Prostate gland (tissue), 2 donors: ENCODE results near the gene GARIN3. TPM values are rescaled to one million over a fixed set of nuclear protein-coding genes. Genes with fewer than 3 reads are reported as not detected.

Experiments used
- DNase-seq: peaks from one replicate; pipeline ENCODE4 v3.0.0-alpha.2; 2019; ENCODE audit warnings: low spot score
- H3K27ac ChIP-seq, 2 donors: fragments of 200-600 bp; sonication (generic); 2 replicates each; pipeline ENCODE4 v1.5.1; 2017 to 2019
- H3K27me3 ChIP-seq: fragments of 200-600 bp; sonication (generic); replicated peaks from 2 replicates; pipeline ENCODE4 v1.5.1; 2019; ENCODE audit not compliant: insufficient read depth
- H3K36me3 ChIP-seq, 2 donors: fragments of 200-600 bp; sonication (generic); 1 replicate in 1 of 2; 2 replicates in 1 of 2; pipeline versions ENCODE4 v1.5.1 to v1.8.1; 2017 to 2019
- H3K4me1 ChIP-seq: fragments of 200-600 bp; sonication (generic); replicated peaks from 2 replicates; pipeline ENCODE4 v1.5.1; 2019
- H3K4me3 ChIP-seq, 2 donors: fragments of 200-600 bp; sonication (generic); 2 replicates each; pipeline ENCODE4 v1.5.1; 2017 to 2019
- H3K9me3 ChIP-seq: fragments of 200-600 bp; sonication (generic); 2 replicates; pipeline ENCODE4 v1.5.1; 2017
- CTCF ChIP-seq, 4 experiments: fragments of 200-600 bp in 2 of 4; fragments of 450-650 bp in 2 of 4; sonication (generic) in 2 of 4; IDR thresholded peaks; 1 replicate in 3 of 4; 2 replicates in 1 of 4; pipeline ENCODE4 v1.5.1; 2016 to 2019; ENCODE audit warnings: antibody characterized with exemption in 4 of 4, mild to moderate bottlenecking in 2 of 4, moderate library complexity in 2 of 4
- POLR2A ChIP-seq: fragments of 450-650 bp; IDR thresholded peaks from one replicate; pipeline ENCODE4 v1.6.1; 2016; ENCODE audit warnings: antibody characterized with exemption, mild to moderate bottlenecking
- POLR2AphosphoS5 ChIP-seq: sonication (generic); formaldehyde crosslinking; IDR thresholded peaks from one replicate; pipeline ENCODE4 v1.6.1; 2017; ENCODE audit warnings: antibody characterized with exemption
- WGBS: methylation state at CpG from one replicate; pipeline ENCODE4 v1.1.5; 2018; 5-methylcytosine and 5-hydroxymethylcytosine counted together
- intact Hi-C: fragments of 100-400 bp; cut with DNase I; formaldehyde crosslinking; loops from one replicate; pipeline ENCODE4 v1.14.2; 2022
- total RNA-seq, 2 donors: library from RNA; depleted of rRNA; stranded (reverse); fragments of >200 nt; gene quantifications; one replicate each; pipeline ENCODE4 v1.1.0, GENCODE V29; 2016

The GARIN3 gene
- total RNA-seq, 2 donors from 2014 or later = 0.97 TPM; not detected in 1

GRCh38 chr5:157116483-157116954, 49.5 kb downstream of the GARIN3 start:
- Histone ChIP-seq H3K9me3 (no peaks in the 10 kb centered on the region), H3K4me1 (no peaks in the 10 kb centered on the region), H3K27ac (no peak overlapping the region), H3K27me3 (no peaks in the 10 kb centered on the region), H3K36me3 (no peaks in the 10 kb centered on the region), H3K4me3 (no peak overlapping the region)
- TF ChIP-seq CTCF (IDR thresholded peaks at IDR 0.05) = no peak
- TF ChIP-seq POLR2A = no peak
- TF ChIP-seq POLR2AphosphoS5 = no peak
- 68% methylated on average over 6 of the region's 6 CpGs for WGBS
- DNase-seq = no peak
- intact Hi-C loops = no loop called here

- H3K4me3 ChIP-seq = no peak overlapping the region
- WGBS = 72% methylated on average over 1 of the region's 1 CpG
- intact Hi-C loops = no loop called here
- DNase-seq = no peak
- H3K36me3 ChIP-seq = no peaks in the 10 kb centered on the region
- H3K4me1 ChIP-seq = no peaks in the 10 kb centered on the region
- H3K27ac ChIP-seq = no peak overlapping the region
- no peaks in the 10 kb centered on the region for H3K27me3 ChIP-seq
- no peaks in the 10 kb centered on the region for H3K9me3 ChIP-seq
- no peak for TF ChIP-seq CTCF (IDR thresholded peaks at IDR 0.05)
Observed at GRCh38 chr5:157115502-157115901, 50.6 kb downstream of the GARIN3 start.

GRCh38 chr5:157115012-157115411, 51.1 kb downstream of the GARIN3 start:
- no peaks in the 10 kb centered on the region for H3K36me3 ChIP-seq
- no peaks in the 10 kb centered on the region for H3K4me1 ChIP-seq
- TF ChIP-seq POLR2A = no peak
- no peak for TF ChIP-seq CTCF (IDR thresholded peaks at IDR 0.05)
- no peak for TF ChIP-seq POLR2AphosphoS5
- no peak for DNase-seq
- H3K27ac ChIP-seq = no peak overlapping the region
- intact Hi-C loops = no loop called here
- no peaks in the 10 kb centered on the region for H3K27me3 ChIP-seq
- no peaks in the 10 kb centered on the region for H3K9me3 ChIP-seq
- no peak overlapping the region for H3K4me3 ChIP-seq

- intact Hi-C loops = no loop called here
- Histone ChIP-seq H3K36me3 (no peaks in the 10 kb centered on the region), H3K4me3 (no peak overlapping the region), H3K4me1 (no peaks in the 10 kb centered on the region), H3K27me3 (no peaks in the 10 kb centered on the region), H3K9me3 (no peaks in the 10 kb centered on the region), H3K27ac (no peak overlapping the region)
- WGBS = 33% methylated on average over 5 of the region's 5 CpGs
- TF ChIP-seq POLR2A = no peak
- no peak for TF ChIP-seq POLR2AphosphoS5
- TF ChIP-seq CTCF (IDR thresholded peaks at IDR 0.05) = no peak
- DNase-seq = no peak
Observed at GRCh38 chr5:157113002-157113401, 53.1 kb downstream of the GARIN3 start.

Other genes starting within 250 kb of the GARIN3 start
- gene TIMD4, start 203.0 kb downstream of the GARIN3 start, total RNA-seq = 1 to 10 TPM; 1.2 to 7.5 TPM
- gene HAVCR1, start 107.1 kb downstream of the GARIN3 start, total RNA-seq = 1 to 10 TPM in 1 of 2 donors, not detected in 1; 1.6 TPM
- 1 to 10 TPM; 1.8 to 2.8 TPM for gene HAVCR2, start 57.2 kb downstream of the GARIN3 start, total RNA-seq
- 10 to 100 TPM; 10.7 to 11.1 TPM for gene MED7, start 23.4 kb downstream of the GARIN3 start, total RNA-seq
- gene ITK, start 14.6 kb upstream of the GARIN3 start, total RNA-seq = 1 to 10 TPM; 2.2 to 5.6 TPM
- gene CYFIP2, start 99.9 kb upstream of the GARIN3 start, total RNA-seq = 10 to 100 TPM; 17.8 to 25.2 TPM